ENCODE measurements around the gene PDYN. TPM values are rescaled to one million over a fixed set of nuclear protein-coding genes. Genes with fewer than 3 reads are reported as not detected.
A peak's percentile ranks its signal among the peaks of the same experiment; 100 is the strongest.

PDYN gene
- polyA plus RNA-seq, 3 donors, result not detected

DNA sequence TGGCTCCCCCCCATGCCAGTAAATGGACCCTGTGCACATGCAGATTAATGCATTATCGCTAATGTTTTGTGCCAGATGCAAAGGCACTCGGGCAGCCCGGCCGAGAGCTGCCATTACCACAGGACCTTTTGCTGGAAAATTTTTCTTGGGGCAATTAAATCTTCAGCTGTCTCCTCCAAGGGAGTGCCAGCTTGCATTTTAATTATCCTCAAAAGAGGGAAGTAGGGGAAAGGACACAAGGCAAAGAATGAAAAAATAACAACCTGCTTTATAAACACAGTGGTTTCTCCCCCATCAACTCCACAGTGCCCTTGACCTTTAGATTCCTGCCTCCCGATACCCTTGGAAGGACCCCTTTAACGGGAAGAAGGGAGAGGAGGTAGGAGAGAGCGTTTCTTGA lies 48.2 kb downstream of the PDYN start:
- Mint-ChIP-seq H3K4me1 (peaks cover 92% of the 10 kb centered on the region), H3K27me3 (ENCODE audit: low read depth in 3 of 3) (peaks cover 0 to 1% (median 0%) of the 10 kb centered on the region in 3 donors), H3K27ac (peak overlapping the region; percentile 97 to 100 (median 99)), H3K4me3 (peak overlapping the region; percentile 64 to 76), H3K36me3 (peaks cover 0 to 4% of the 10 kb centered on the region in 2 donors), H3K9me3 (peaks cover 0 to 2% (median 0%) of the 10 kb centered on the region in 7 donors)
- Histone ChIP-seq H4K20me1 (ENCODE audit: insufficient read depth, low read length) (no peaks in the 10 kb centered on the region), H3K9me3 (replicated peaks in 1 of 2; ENCODE audit: control insufficient read depth in 1 of 2, insufficient read depth in 1 of 2, low read length in 2 of 2) (no peaks in the 10 kb centered on the region), H2AFZ (ENCODE audit: insufficient read depth, low read depth, low read length, poor library complexity, severe bottlenecking) (no peak overlapping the region), H3K27ac (ENCODE audit: low read depth in 1 of 2, low read length in 2 of 2) (peak overlapping the region; percentile 96 to 97), H3K4me3 (replicated peaks in 1 of 3; ENCODE audit: low read depth in 2 of 3, low read length in 3 of 3) (peak overlapping the region in 1 of 3 experiments; percentile 57), H3K36me3 (replicated peaks in 1 of 2; ENCODE audit: control insufficient read depth in 1 of 2, insufficient read depth in 2 of 2, low read length in 2 of 2) (no peaks in the 10 kb centered on the region), H3K4me2 (replicated peaks; ENCODE audit: extremely low read depth, low read length, poor library complexity, severe bottlenecking) (peak overlapping the region; percentile 63), H3K79me2 (ENCODE audit: insufficient read depth, low read length) (no peaks in the 10 kb centered on the region), H3K4me1 (ENCODE audit: control insufficient read depth in 1 of 2, insufficient read depth in 2 of 2, low read length in 2 of 2) (peaks cover 86 to 90% of the 10 kb centered on the region in 2 donors), H3K9ac (ENCODE audit: insufficient read depth, low read length, poor library complexity, severe bottlenecking) (peak overlapping the region; percentile 69), H3K27me3 (ENCODE audit: control insufficient read depth in 2 of 2, insufficient read depth in 2 of 2, low read length in 2 of 2) (no peaks in the 10 kb centered on the region)
- TF ChIP-seq, protein P1, sequence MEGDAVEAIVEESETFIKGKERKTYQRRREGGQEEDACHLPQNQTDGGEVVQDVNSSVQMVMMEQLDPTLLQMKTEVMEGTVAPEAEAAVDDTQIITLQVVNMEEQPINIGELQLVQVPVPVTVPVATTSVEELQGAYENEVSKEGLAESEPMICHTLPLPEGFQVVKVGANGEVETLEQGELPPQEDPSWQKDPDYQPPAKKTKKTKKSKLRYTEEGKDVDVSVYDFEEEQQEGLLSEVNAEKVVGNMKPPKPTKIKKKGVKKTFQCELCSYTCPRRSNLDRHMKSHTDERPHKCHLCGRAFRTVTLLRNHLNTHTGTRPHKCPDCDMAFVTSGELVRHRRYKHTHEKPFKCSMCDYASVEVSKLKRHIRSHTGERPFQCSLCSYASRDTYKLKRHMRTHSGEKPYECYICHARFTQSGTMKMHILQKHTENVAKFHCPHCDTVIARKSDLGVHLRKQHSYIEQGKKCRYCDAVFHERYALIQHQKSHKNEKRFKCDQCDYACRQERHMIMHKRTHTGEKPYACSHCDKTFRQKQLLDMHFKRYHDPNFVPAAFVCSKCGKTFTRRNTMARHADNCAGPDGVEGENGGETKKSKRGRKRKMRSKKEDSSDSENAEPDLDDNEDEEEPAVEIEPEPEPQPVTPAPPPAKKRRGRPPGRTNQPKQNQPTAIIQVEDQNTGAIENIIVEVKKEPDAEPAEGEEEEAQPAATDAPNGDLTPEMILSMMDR (IDR thresholded peaks at IDR 0.05), result no peak
- peak; percentile 25 to 55 (median 36) for DNase-seq
- intact Hi-C loops (cut with micrococcal nuclease), result loop anchor here (2.0 to 10.0 kb wide), 4 partner anchors 48 to 101 kb away; partner anchors contain the start of gene SIRPA (in 2 of the 2)
- WGBS (ENCODE audit: insufficient coverage), result 27% methylated on average over 5 of the region's 7 CpGs

DNA sequence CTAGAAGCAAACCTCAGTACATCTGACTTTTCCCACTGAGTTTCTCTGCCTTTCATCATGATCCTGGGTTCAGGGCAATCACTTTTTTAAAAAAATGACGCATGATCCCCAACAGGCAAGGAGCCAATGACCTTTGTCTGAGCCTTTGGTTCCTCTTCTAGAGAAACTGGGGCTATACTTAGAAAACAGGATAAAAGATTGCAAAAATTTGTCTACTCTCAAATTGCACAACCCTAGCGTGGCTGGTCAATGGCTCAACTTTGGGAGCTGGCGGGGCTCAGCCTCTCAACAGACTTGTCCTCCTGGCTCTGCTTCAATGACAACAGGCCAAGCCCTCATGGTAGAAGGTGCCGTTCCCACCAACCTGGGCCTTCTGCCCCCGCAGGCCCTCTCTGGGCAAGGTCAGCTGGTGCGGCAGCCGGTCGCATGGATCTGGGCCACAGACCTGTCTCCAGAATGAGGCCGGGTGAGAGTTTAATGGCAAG lies 48.7 kb downstream of the PDYN start:
- no peaks in the 10 kb centered on the region for H3K36me3 ChIP-seq (replicated peaks in 1 of 2; ENCODE audit: control insufficient read depth in 1 of 2, insufficient read depth in 2 of 2, low read length in 2 of 2)
- Mint-ChIP-seq H3K36me3 (peaks cover 2 to 6% of the 10 kb centered on the region in 2 donors), H3K4me1 (peaks cover 94% of the 10 kb centered on the region), H3K27me3 (ENCODE audit: low read depth in 3 of 3) (peaks cover 0 to 1% (median 0%) of the 10 kb centered on the region in 3 donors), H3K27ac (peak overlapping the region; percentile 97 to 100 (median 99)), H3K4me3 (peak overlapping the region; percentile 64 to 80), H3K9me3 (peaks cover 0 to 2% (median 0%) of the 10 kb centered on the region in 7 donors)
- no peaks in the 10 kb centered on the region for H3K27me3 ChIP-seq (ENCODE audit: control insufficient read depth in 2 of 2, insufficient read depth in 2 of 2, low read length in 2 of 2)
- peak overlapping the region; percentile 96 to 97 for H3K27ac ChIP-seq (ENCODE audit: low read depth in 1 of 2, low read length in 2 of 2)
- H3K4me2 ChIP-seq (replicated peaks; ENCODE audit: extremely low read depth, low read length, poor library complexity, severe bottlenecking), result peak overlapping the region; percentile 63
- no peaks in the 10 kb centered on the region for H3K9me3 ChIP-seq (replicated peaks in 1 of 2; ENCODE audit: control insufficient read depth in 1 of 2, insufficient read depth in 1 of 2, low read length in 2 of 2)
- peak overlapping the region; percentile 69 for H3K9ac ChIP-seq (ENCODE audit: insufficient read depth, low read length, poor library complexity, severe bottlenecking)
- TF ChIP-seq, protein P1 (IDR thresholded peaks at IDR 0.05), result no peak
- H2AFZ ChIP-seq (ENCODE audit: insufficient read depth, low read depth, low read length, poor library complexity, severe bottlenecking), result no peak overlapping the region
- H3K4me1 ChIP-seq (ENCODE audit: control insufficient read depth in 1 of 2, insufficient read depth in 2 of 2, low read length in 2 of 2), result peaks cover 85 to 87% of the 10 kb centered on the region in 2 donors
- peak overlapping the region in 1 of 3 experiments; percentile 57 for H3K4me3 ChIP-seq (replicated peaks in 1 of 3; ENCODE audit: low read depth in 2 of 3, low read length in 3 of 3)
- H4K20me1 ChIP-seq (ENCODE audit: insufficient read depth, low read length), result no peaks in the 10 kb centered on the region
- no peaks in the 10 kb centered on the region for H3K79me2 ChIP-seq (ENCODE audit: insufficient read depth, low read length)
- intact Hi-C loops (cut with micrococcal nuclease), result loop anchor here (2.0 to 10.0 kb wide), 4 partner anchors 48 to 100 kb away; partner anchors contain the start of gene SIRPA (in 2 of the 2)
- 14% methylated on average over 8 of the region's 9 CpGs for WGBS (ENCODE audit: insufficient coverage)
- DNase-seq, result peak; percentile 93 to 99 (median 98)
